A673 (cell line): Measurements from ENCODE around the gene BBS2. TPM values are rescaled to one million over a fixed set of nuclear protein-coding genes. Genes with fewer than 3 reads are reported as not detected.

Experiments used
- BruUV-seq: library from RNA; stranded (reverse); fragments of 400-500 nt; replicated peaks from 2 replicates; lab custom pipeline; 2021; lab: Mats Ljungman, UMichigan
- CTCF ChIA-PET: fragments of 300-600 bp; sonication (Branson Sonifier 250); formaldehyde crosslinking; loops from one replicate; lab custom pipeline; 2022; ENCODE audit warnings: antibody characterized with exemption; lab: Charles Lee
- POLR2A ChIA-PET: fragments of 300-600 bp; sonication (Branson Sonifier 250); formaldehyde crosslinking; loops from one replicate; lab custom pipeline; 2022; ENCODE audit warnings: antibody characterized with exemption; ENCODE audit not compliant: low non-redundant PET; lab: Charles Lee
- DNase-seq: peaks from one replicate; pipeline ENCODE4 v3.0.0-alpha.2; 2015; ENCODE audit warnings: low spot score
- H3K27ac ChIP-seq: fragments of 200-600 bp; sonication (generic); 2 replicates; pipeline ENCODE4 v1.5.1; 2016; ENCODE audit warnings: mixed run types, low read depth, mild to moderate bottlenecking, mixed read lengths, antibody characterized with exemption, low read length; ENCODE audit not compliant: poor library complexity, severe bottlenecking
- H3K27me3 ChIP-seq: fragments of 200-600 bp; sonication (generic); replicated peaks from 2 replicates; pipeline ENCODE4 v1.6.1; 2017; ENCODE audit warnings: mixed run types, low read depth, mild to moderate bottlenecking, mixed read lengths, antibody characterized with exemption, low read length; ENCODE audit not compliant: insufficient read depth, poor library complexity
- H3K36me3 ChIP-seq: fragments of 200-600 bp; sonication (generic); 2 replicates; pipeline ENCODE4 v1.6.1; 2016; ENCODE audit warnings: mixed run types, mild to moderate bottlenecking, mixed read lengths, antibody characterized with exemption, low read length; ENCODE audit not compliant: insufficient read depth, poor library complexity, severe bottlenecking
- H3K4me1 ChIP-seq: fragments of 200-600 bp; sonication (generic); 2 replicates; pipeline ENCODE4 v1.6.1; 2017; ENCODE audit warnings: mixed run types, mild to moderate bottlenecking, mixed read lengths, antibody characterized with exemption, low read length; ENCODE audit not compliant: insufficient read depth, poor library complexity, severe bottlenecking
- H3K4me3 ChIP-seq: fragments of 200-600 bp; sonication (generic); 2 replicates; pipeline ENCODE4 v1.5.1; 2016; ENCODE audit warnings: low read depth, mixed run types, mild to moderate bottlenecking, mixed read lengths, low read length; ENCODE audit not compliant: poor library complexity, severe bottlenecking
- H3K9me3 ChIP-seq: fragments of 200-600 bp; sonication (generic); 2 replicates; pipeline ENCODE4 v1.6.1; 2016; ENCODE audit warnings: mixed run types, low read depth, mild to moderate bottlenecking, mixed read lengths, antibody characterized with exemption, low read length; ENCODE audit not compliant: poor library complexity, severe bottlenecking
- CTCF ChIP-seq: fragments of 300-800, 200-600 bp; sonication (generic); conservative IDR thresholded peaks from 2 replicates; pipeline ENCODE4 v1.5.1; 2017; ENCODE audit warnings: low read depth, mild to moderate bottlenecking, antibody characterized with exemption, low read length, moderate library complexity, mixed read lengths
- EZH2 ChIP-seq: fragments of 200-600 bp; sonication (generic); IDR thresholded peaks from 2 replicates; pipeline ENCODE4 v1.6.1; 2017; ENCODE audit warnings: borderline replicate concordance, low read depth, mild to moderate bottlenecking, mixed read lengths, antibody characterized with exemption, low read length; ENCODE audit not compliant: poor library complexity, severe bottlenecking
- intact Hi-C: fragments of 100-400 bp; cut with micrococcal nuclease; formaldehyde crosslinking; loops from one replicate; pipeline ENCODE4 v1.10.0; 2022; ENCODE audit not compliant: unreplicated experiment
- total RNA-seq: library from RNA; stranded (reverse); gene quantifications from 2 replicates; pipeline ENCODE4 v1.2.3, GENCODE V29; 2021

The BBS2 gene
- total RNA-seq, 1 experiment from 2014 or later, result 22.1 TPM

GRCh38 chr16:56549161-56549560, 29.3 kb upstream of the BBS2 start:
- Histone ChIP-seq H3K4me3 (no peak overlapping the region), H3K27ac (no peak overlapping the region), H3K4me1 (no peaks in the 10 kb centered on the region), H3K36me3 (no peaks in the 10 kb centered on the region), H3K9me3 (no peaks in the 10 kb centered on the region), H3K27me3 (peaks cover under 1% of the 10 kb centered on the region)
- DNase-seq, result no peak
- intact Hi-C loops, result no loop called here
- ChIA-PET CTCF (no interaction called here), POLR2A (no interaction called here)
- BruUV-seq, result no TSS peak
- no peak for TF ChIP-seq EZH2
- TF ChIP-seq CTCF, result no peak

GRCh38 chr16:56547949-56548567, 28.2 kb upstream of the BBS2 start:
- no TSS peak for BruUV-seq
- Histone ChIP-seq H3K4me3 (no peak overlapping the region), H3K9me3 (no peaks in the 10 kb centered on the region), H3K27ac (no peak overlapping the region), H3K4me1 (no peaks in the 10 kb centered on the region), H3K36me3 (no peaks in the 10 kb centered on the region), H3K27me3 (no peaks in the 10 kb centered on the region)
- ChIA-PET CTCF (no interaction called here), POLR2A (no interaction called here)
- intact Hi-C loops, result no loop called here
- TF ChIP-seq CTCF, result no peak
- TF ChIP-seq EZH2, result no peak
- DNase-seq, result no peak

GRCh38 chr16:56547120-56547948, 27.5 kb upstream of the BBS2 start:
- intact Hi-C loops, result no loop called here
- TF ChIP-seq CTCF (no peak), EZH2 (no peak)
- POLR2A ChIA-PET, result interaction anchor here (0.6 kb wide), 1 partner anchor 15 kb away, joined by 3 read pairs; no protein-coding TSS in a partner anchor
- H3K27me3 ChIP-seq, result no peaks in the 10 kb centered on the region
- CTCF ChIA-PET, result no interaction called here
- H3K36me3 ChIP-seq, result no peaks in the 10 kb centered on the region
- no peak overlapping the region for H3K27ac ChIP-seq
- H3K9me3 ChIP-seq, result no peaks in the 10 kb centered on the region
- BruUV-seq, result no TSS peak
- H3K4me3 ChIP-seq, result no peak overlapping the region
- DNase-seq, result no peak
- H3K4me1 ChIP-seq, result no peaks in the 10 kb centered on the region
